Endodermal cell (in vitro differentiated cells): ENCODE measurements around the gene HPCAL1. TPM values are rescaled to one million over a fixed set of nuclear protein-coding genes. Genes with fewer than 3 reads are reported as not detected.

ENCODE experiments used
- DNase-seq: peaks from one replicate; pipeline ENCODE4 v3.0.0-alpha.2; 2017
- H3K27ac ChIP-seq: 2 replicates; pipeline ENCODE4 v1.5.1; 2013; ENCODE audit warnings: mild to moderate bottlenecking, low read depth, low read length, moderate library complexity
- H3K27me3 ChIP-seq: 2 replicates; pipeline ENCODE4 v1.6.1; 2013; ENCODE audit warnings: mild to moderate bottlenecking, low read length, moderate library complexity; ENCODE audit not compliant: insufficient read depth, control insufficient read depth, poor library complexity, severe bottlenecking
- H3K36me3 ChIP-seq: 2 replicates; pipeline ENCODE4 v1.7.0; 2013; ENCODE audit warnings: mild to moderate bottlenecking, low read length, moderate library complexity; ENCODE audit not compliant: control insufficient read depth, insufficient read depth
- H3K4me1 ChIP-seq: one replicate; pipeline ENCODE4 v1.7.0; 2013; ENCODE audit warnings: low read length; ENCODE audit not compliant: control insufficient read depth, insufficient read depth
- H3K4me3 ChIP-seq: 2 replicates; pipeline ENCODE4 v1.5.1; 2013; ENCODE audit warnings: mild to moderate bottlenecking, low read length, moderate library complexity
- H3K9ac ChIP-seq: 2 replicates; pipeline ENCODE4 v1.6.1; 2013; ENCODE audit warnings: mild to moderate bottlenecking, low read length, moderate library complexity; ENCODE audit not compliant: poor library complexity, severe bottlenecking; ENCODE audit errors: extremely low read depth
- H3K9me3 ChIP-seq: 2 replicates; pipeline ENCODE4 v1.6.1; 2013; ENCODE audit warnings: mild to moderate bottlenecking, low read length, moderate library complexity; ENCODE audit not compliant: control insufficient read depth
- H3K27ac Mint-ChIP-seq: 2 replicates; pipeline ENCODE4 v1.8.0; 2020; ENCODE audit warnings: mixed read lengths
- H3K27me3 Mint-ChIP-seq: 2 replicates; pipeline ENCODE4 v1.8.0; 2021; ENCODE audit warnings: mild to moderate bottlenecking, mixed read lengths; ENCODE audit not compliant: insufficient read depth
- H3K36me3 Mint-ChIP-seq: 2 replicates; pipeline ENCODE4 v1.8.0; 2020; ENCODE audit warnings: low read depth, mixed read lengths
- H3K4me1 Mint-ChIP-seq: 2 replicates; pipeline ENCODE4 v1.8.0; 2020; ENCODE audit warnings: mixed read lengths
- H3K4me3 Mint-ChIP-seq: 2 replicates; pipeline ENCODE4 v1.8.0; 2020; ENCODE audit warnings: mild to moderate bottlenecking, moderate library complexity, mixed read lengths
- H3K9me3 Mint-ChIP-seq: 2 replicates; pipeline ENCODE4 v1.8.0; 2020; ENCODE audit warnings: mild to moderate bottlenecking, mixed read lengths
- CTCF ChIP-seq: fragments of 200-600 bp; sonication (generic); conservative IDR thresholded peaks from 2 replicates; pipeline ENCODE4 v1.5.0; 2021; ENCODE audit warnings: antibody characterized with exemption, mild to moderate bottlenecking
- WGBS, 2 experiments: methylation state at CpG; one replicate each; pipeline versions ENCODE4 v1.1.5 to v1.1.7; 2013; ENCODE audit warnings: missing lambda C conversion rate in 2 of 2, mixed read lengths in 1 of 2; ENCODE audit not compliant: insufficient coverage in 1 of 2, insufficient read length in 1 of 2; 5-methylcytosine and 5-hydroxymethylcytosine counted together
- total RNA-seq, 2 donors: library from RNA; stranded (reverse); fragmentation: NEBNext Ultra II Directional in 1 of 2; extraction: Animal tissue kit (Norgen Biotek cat#: 25700) in 1 of 2; gene quantifications; 2 replicates in 1 of 2; 3 replicates in 1 of 2; pipeline ENCODE4 v1.2.1, GENCODE V29; 2021

The HPCAL1 gene
- total RNA-seq, 2 donors from 2014 or later, result 6.8 to 8.1 TPM

GRCh38 chr2:10300328-10300920 is 2.3 kb upstream of the HPCAL1 start:
- no peaks in the 10 kb centered on the region for H3K9me3 ChIP-seq
- TF ChIP-seq CTCF, result no peak
- no peak overlapping the region for H3K4me3 ChIP-seq
- H3K4me1 Mint-ChIP-seq, result peaks cover 25% of the 10 kb centered on the region
- DNase-seq, result no peak
- H3K9me3 Mint-ChIP-seq, result no peaks in the 10 kb centered on the region
- H3K4me3 Mint-ChIP-seq, result no peak overlapping the region
- 85 to 95% methylated on average over 2 to 3 of the region's 3 CpGs for WGBS, 2 experiments
- no peak overlapping the region for H3K27ac Mint-ChIP-seq
- no peak overlapping the region for H3K9ac ChIP-seq
- H3K4me1 ChIP-seq, result no peaks in the 10 kb centered on the region
- H3K36me3 Mint-ChIP-seq, result no peaks in the 10 kb centered on the region
- no peaks in the 10 kb centered on the region for H3K36me3 ChIP-seq
- H3K27me3 ChIP-seq, result peaks cover 25% of the 10 kb centered on the region
- H3K27ac ChIP-seq, result no peak overlapping the region
- peaks cover 25% of the 10 kb centered on the region for H3K27me3 Mint-ChIP-seq

- H3K27me3 ChIP-seq, result peaks cover 33% of the 10 kb centered on the region
- H3K27me3 Mint-ChIP-seq, result peaks cover 34% of the 10 kb centered on the region
- WGBS, 2 experiments, result 89 to 95% methylated on average over 13 to 22 of the region's 22 CpGs
- no peaks in the 10 kb centered on the region for H3K9me3 ChIP-seq
- no peaks in the 10 kb centered on the region for H3K36me3 Mint-ChIP-seq
- no peaks in the 10 kb centered on the region for H3K36me3 ChIP-seq
- no peak overlapping the region for H3K9ac ChIP-seq
- H3K4me3 Mint-ChIP-seq, result peak overlapping the region; percentile 73
- H3K9me3 Mint-ChIP-seq, result no peaks in the 10 kb centered on the region
- peak overlapping the region; percentile 95 for H3K27ac ChIP-seq
- no peak for TF ChIP-seq CTCF
- peak overlapping the region; percentile 48 for H3K27ac Mint-ChIP-seq
- H3K4me1 Mint-ChIP-seq, result peaks cover 33% of the 10 kb centered on the region
- H3K4me3 ChIP-seq, result no peak overlapping the region
- no peaks in the 10 kb centered on the region for H3K4me1 ChIP-seq
- no peak for DNase-seq
Observed at GRCh38 chr2:10300997-10301940, 1.4 kb upstream of the HPCAL1 start.

- Histone ChIP-seq H3K27me3 (peaks cover 41% of the 10 kb centered on the region), H3K9me3 (no peaks in the 10 kb centered on the region), H3K9ac (no peak overlapping the region), H3K27ac (peak overlapping the region; percentile 95), H3K4me3 (no peak overlapping the region), H3K4me1 (no peaks in the 10 kb centered on the region), H3K36me3 (no peaks in the 10 kb centered on the region)
- TF ChIP-seq CTCF, result no peak
- peaks cover 36% of the 10 kb centered on the region for H3K4me1 Mint-ChIP-seq
- no peaks in the 10 kb centered on the region for H3K9me3 Mint-ChIP-seq
- H3K27me3 Mint-ChIP-seq, result peaks cover 41% of the 10 kb centered on the region
- H3K4me3 Mint-ChIP-seq, result peak overlapping the region; percentile 73
- 50 to 64% methylated on average over 13 to 29 of the region's 29 CpGs for WGBS, 2 experiments
- H3K27ac Mint-ChIP-seq, result peak overlapping the region; percentile 48
- no peak for DNase-seq
- no peaks in the 10 kb centered on the region for H3K36me3 Mint-ChIP-seq
Observed at GRCh38 chr2:10301941-10302478, 694 bp upstream of the HPCAL1 start.
